Measurements from ENCODE around the gene ANXA11. TPM values are rescaled to one million over a fixed set of nuclear protein-coding genes. Genes with fewer than 3 reads are reported as not detected.

ANXA11 gene
- total RNA-seq, 2 donors from 2014 or later = 130 to 198 TPM

DNA sequence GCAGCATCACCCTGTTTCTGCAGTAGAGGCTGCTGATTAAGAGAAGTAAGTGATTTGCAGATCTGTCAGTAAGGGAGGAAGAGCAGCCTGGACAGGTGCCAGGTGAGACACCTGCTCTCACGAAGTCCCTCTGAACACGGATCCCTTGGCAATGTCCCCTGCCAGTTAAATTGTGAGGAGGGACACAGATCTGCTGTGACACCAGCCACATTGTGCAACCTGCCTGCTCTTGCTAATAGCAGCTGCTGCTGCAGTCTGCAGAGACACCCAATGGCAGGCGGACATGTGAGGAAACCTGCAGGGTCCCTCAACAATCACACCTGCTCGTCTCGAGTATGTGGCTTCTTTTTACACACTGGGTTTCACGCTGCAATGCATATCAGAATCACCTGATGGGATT is 31.9 kb downstream of the ANXA11 start:
- peaks cover 6 to 53% of the 10 kb centered on the region in 2 donors for H3K4me1 ChIP-seq (ENCODE audit: control insufficient read depth in 1 of 2, low read depth in 2 of 2)
- ATAC-seq (ENCODE audit: insufficient number of reproducible peaks, low FRiP score, low read depth) (no peak), DNase-seq (ENCODE audit: low spot score) (no peak)
- peaks cover 11% of the 10 kb centered on the region for H3K36me3 ChIP-seq
- H3K27me3 ChIP-seq (replicated peaks; ENCODE audit: insufficient read depth) = no peaks in the 10 kb centered on the region
- no peaks in the 10 kb centered on the region for H3K9me3 ChIP-seq
- H3K27ac ChIP-seq = no peak overlapping the region
- TF ChIP-seq, protein P1, sequence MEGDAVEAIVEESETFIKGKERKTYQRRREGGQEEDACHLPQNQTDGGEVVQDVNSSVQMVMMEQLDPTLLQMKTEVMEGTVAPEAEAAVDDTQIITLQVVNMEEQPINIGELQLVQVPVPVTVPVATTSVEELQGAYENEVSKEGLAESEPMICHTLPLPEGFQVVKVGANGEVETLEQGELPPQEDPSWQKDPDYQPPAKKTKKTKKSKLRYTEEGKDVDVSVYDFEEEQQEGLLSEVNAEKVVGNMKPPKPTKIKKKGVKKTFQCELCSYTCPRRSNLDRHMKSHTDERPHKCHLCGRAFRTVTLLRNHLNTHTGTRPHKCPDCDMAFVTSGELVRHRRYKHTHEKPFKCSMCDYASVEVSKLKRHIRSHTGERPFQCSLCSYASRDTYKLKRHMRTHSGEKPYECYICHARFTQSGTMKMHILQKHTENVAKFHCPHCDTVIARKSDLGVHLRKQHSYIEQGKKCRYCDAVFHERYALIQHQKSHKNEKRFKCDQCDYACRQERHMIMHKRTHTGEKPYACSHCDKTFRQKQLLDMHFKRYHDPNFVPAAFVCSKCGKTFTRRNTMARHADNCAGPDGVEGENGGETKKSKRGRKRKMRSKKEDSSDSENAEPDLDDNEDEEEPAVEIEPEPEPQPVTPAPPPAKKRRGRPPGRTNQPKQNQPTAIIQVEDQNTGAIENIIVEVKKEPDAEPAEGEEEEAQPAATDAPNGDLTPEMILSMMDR (IDR thresholded peaks at IDR 0.05) = no peak
- no peak overlapping the region for H3K4me3 ChIP-seq

- Histone ChIP-seq H3K9me3 (no peaks in the 10 kb centered on the region), H3K4me3 (no peak overlapping the region), H3K4me1 (ENCODE audit: control insufficient read depth in 1 of 2, low read depth in 2 of 2) (peaks cover 8 to 53% of the 10 kb centered on the region in 2 donors), H3K36me3 (peaks cover 11% of the 10 kb centered on the region), H3K27ac (no peak overlapping the region), H3K27me3 (replicated peaks; ENCODE audit: insufficient read depth) (no peaks in the 10 kb centered on the region)
- TF ChIP-seq, protein P1 (IDR thresholded peaks at IDR 0.05) = no peak
- ATAC-seq (ENCODE audit: insufficient number of reproducible peaks, low FRiP score, low read depth) = no peak
- no peak for DNase-seq (ENCODE audit: low spot score)
Observed at GRCh38 chr10:80172896-80173295, 32.4 kb downstream of the ANXA11 start.

GRCh38 chr10:80171248-80171660 is 34.1 kb downstream of the ANXA11 start:
- Histone ChIP-seq H3K4me3 (no peak overlapping the region), H3K4me1 (ENCODE audit: control insufficient read depth in 1 of 2, low read depth in 2 of 2) (peaks cover 17 to 54% of the 10 kb centered on the region in 2 donors), H3K9me3 (no peaks in the 10 kb centered on the region), H3K27me3 (replicated peaks; ENCODE audit: insufficient read depth) (no peaks in the 10 kb centered on the region), H3K36me3 (peaks cover 11% of the 10 kb centered on the region), H3K27ac (no peak overlapping the region)
- no peak for ATAC-seq (ENCODE audit: insufficient number of reproducible peaks, low FRiP score, low read depth)
- no peak for DNase-seq (ENCODE audit: low spot score)
- TF ChIP-seq, protein P1 (IDR thresholded peaks at IDR 0.05) = no peak

DNA sequence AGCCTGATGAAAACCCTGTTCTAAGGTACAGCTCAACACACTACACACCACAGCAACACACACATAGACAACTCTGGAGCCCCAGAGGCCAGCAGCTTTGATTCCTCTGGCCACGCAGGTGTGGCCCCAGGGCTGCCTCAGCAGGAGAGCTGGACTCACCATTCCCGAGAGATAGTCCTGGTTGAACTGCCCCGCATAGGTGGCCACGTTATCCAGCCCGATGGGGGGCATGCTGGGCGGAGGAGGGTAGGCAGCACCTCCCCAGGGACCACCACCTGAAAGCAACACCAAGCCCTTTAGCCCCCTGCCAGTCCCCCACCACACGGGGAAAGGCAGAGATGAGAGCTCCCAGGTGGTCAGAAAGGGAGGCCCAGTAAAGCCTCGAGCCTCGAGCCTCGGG is 34.7 kb downstream of the ANXA11 start:
- H3K9me3 ChIP-seq = no peaks in the 10 kb centered on the region
- ATAC-seq (ENCODE audit: insufficient number of reproducible peaks, low FRiP score, low read depth) = no peak
- no peak overlapping the region for H3K27ac ChIP-seq
- peaks cover 11% of the 10 kb centered on the region for H3K36me3 ChIP-seq
- H3K27me3 ChIP-seq (replicated peaks; ENCODE audit: insufficient read depth) = no peaks in the 10 kb centered on the region
- DNase-seq (ENCODE audit: low spot score) = no peak
- peaks cover 23 to 60% of the 10 kb centered on the region in 2 donors for H3K4me1 ChIP-seq (ENCODE audit: control insufficient read depth in 1 of 2, low read depth in 2 of 2)
- TF ChIP-seq, protein P1 (IDR thresholded peaks at IDR 0.05) = no peak
- H3K4me3 ChIP-seq = no peak overlapping the region

GRCh38 chr10:80170026-80170425 is 35.3 kb downstream of the ANXA11 start:
- H3K27ac ChIP-seq = no peak overlapping the region
- no peaks in the 10 kb centered on the region for H3K9me3 ChIP-seq
- H3K27me3 ChIP-seq (replicated peaks; ENCODE audit: insufficient read depth) = no peaks in the 10 kb centered on the region
- ATAC-seq (ENCODE audit: insufficient number of reproducible peaks, low FRiP score, low read depth) = no peak
- peaks cover 27 to 66% of the 10 kb centered on the region in 2 donors for H3K4me1 ChIP-seq (ENCODE audit: control insufficient read depth in 1 of 2, low read depth in 2 of 2)
- peaks cover 11% of the 10 kb centered on the region for H3K36me3 ChIP-seq
- no peak overlapping the region for H3K4me3 ChIP-seq
- TF ChIP-seq, protein P1 (IDR thresholded peaks at IDR 0.05) = no peak
- no peak for DNase-seq (ENCODE audit: low spot score)
